NCI-H2171 (cell line): Measurements from ENCODE around the gene RNGTT.
"Not testable (repeated sequence)": the region's sequence is repeated elsewhere in the genome, so short reads cannot be mapped to it uniquely, and the experiment has no call there.

Source experiments
- DNase-seq: peaks from one replicate; lab custom pipeline; 2025; lab: John Stamatoyannopoulos, UW

RNGTT gene

DNA sequence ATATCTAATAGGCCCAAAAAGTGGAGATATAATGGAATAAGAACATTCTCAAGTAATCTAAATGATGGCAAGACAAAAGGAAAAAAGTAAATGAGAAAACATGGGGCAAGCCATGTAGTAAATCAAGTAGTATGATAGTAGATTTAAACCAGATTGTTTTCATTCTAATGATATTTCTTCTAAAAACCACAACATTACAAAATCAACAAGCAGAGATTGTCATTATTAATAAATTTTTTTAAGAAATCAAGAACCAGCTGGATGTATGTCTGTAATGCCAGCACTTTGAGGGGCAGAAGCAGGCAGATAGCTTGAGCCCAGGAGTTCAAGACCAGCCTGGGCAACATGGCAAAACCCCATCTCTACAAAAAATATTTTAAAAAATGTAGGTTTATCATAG, 155.0 kb downstream of the RNGTT start:
- no peak for DNase-seq

- DNase-seq: no peak
Observed at GRCh38 chr6:88807622-88808021, 155.8 kb downstream of the RNGTT start.

- DNase-seq: no peak
Observed at GRCh38 chr6:88806728-88807127, 156.7 kb downstream of the RNGTT start.

- DNase-seq: no peak
Observed at GRCh38 chr6:88804701-88805100, 158.7 kb downstream of the RNGTT start.

DNA sequence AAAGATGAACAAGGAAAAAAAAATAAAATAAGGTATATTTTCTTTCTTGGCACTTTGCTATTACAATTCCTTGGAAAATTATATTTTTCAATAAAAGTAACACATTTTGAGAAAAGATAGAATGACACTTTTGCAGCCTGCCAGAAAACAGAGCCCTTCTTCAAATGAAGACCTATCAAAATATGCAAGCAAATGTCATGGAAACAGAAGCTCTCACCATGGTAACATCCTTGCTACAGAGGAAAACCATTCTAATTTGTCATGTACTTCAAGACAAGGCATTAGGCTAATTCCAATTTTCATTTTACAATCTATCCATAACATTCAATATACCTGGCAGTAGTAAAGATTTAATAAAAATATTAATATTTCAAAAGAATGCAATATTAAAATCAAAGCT, 177.9 kb downstream of the RNGTT start:
- DNase-seq: no peak

DNA sequence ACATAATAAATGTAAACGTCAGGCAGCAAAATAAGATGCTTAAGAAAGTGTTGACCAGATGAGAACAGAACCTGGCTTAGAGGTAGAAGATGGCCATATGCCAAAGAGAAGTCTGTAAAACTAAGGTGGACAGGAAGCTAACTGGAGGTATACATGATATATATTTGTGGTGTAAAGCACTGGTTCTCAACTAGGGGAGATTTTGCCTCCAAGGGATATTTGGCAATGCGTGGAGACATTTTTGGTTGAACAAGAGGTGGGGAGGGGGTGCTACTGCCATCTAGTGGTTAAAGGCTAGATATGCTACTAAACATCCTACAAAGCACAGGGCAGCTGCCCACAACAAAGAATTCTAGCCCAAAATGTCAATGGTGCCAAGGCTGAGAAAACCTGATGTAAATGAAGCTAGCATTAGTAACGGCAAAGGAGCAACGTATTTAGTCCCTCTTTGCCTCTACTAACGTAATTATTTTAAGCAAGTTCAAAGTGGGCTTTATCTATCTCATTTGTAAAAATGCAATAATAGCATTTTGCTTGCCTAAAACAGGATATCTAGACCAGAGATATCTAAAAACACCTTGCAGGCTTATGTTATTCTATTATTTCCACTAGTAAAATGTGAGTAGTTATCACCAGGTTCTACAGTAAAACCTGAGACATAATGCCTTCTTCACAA, 182.6 kb downstream of the RNGTT start:
- peak; percentile 63 for DNase-seq

DNA sequence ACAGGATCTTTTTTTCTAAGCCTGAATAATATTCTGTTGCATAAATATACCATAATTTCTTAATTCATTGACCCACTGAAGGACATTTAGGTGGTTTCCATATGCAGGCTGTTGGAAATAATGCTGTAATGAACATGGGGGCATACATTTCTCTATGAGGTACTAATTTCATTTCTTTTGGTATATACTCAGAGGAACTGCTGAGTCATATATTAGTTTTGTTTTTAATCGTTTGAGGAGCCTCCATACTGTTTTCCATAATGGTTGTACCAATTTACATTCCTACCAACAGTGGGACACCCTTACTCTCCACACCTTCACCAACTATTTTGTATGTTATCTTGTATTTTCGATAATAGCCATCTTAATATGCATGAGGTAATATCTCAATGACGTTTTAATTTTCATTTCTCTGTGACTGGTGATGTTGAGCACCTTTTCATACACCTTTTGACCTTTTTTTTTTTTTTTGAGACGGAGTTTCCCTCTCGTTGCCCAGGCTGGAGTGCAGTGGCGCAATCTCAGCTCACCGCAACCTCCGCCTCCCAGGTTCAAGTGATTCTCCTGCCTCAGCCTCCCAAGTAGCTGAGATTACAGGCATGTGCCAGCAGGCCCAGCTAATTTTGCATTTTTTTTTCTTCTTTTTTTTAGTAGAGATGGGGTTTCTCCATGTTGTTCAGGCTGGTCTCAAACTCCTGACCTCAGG, 187.4 kb downstream of the RNGTT start:
- no peak for DNase-seq

GRCh38 chr6:88768114-88768513, 195.3 kb downstream of the RNGTT start:
- DNase-seq: not testable (repeated sequence)

- DNase-seq: no peak
Observed at GRCh38 chr6:88764081-88764480, 199.3 kb downstream of the RNGTT start.

DNA sequence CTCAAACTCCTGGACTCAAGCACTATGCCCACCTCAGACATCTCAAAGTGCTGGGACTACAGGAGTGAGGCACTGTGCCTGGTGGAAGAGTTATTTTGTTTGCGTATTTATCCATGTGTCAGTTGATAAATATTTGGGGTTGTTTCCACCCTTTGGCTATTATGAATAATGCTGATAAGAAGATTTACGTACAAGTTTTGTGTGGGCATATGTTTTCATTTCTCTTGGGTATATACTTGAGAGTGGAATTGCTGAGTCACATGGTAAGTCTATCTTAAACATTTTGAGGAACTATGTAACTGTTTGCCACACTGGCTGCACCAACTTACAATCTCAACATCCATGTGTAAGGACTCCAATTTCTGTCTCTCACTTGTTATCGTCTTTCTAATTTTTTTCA, 200.3 kb downstream of the RNGTT start:
- no peak for DNase-seq

DNA sequence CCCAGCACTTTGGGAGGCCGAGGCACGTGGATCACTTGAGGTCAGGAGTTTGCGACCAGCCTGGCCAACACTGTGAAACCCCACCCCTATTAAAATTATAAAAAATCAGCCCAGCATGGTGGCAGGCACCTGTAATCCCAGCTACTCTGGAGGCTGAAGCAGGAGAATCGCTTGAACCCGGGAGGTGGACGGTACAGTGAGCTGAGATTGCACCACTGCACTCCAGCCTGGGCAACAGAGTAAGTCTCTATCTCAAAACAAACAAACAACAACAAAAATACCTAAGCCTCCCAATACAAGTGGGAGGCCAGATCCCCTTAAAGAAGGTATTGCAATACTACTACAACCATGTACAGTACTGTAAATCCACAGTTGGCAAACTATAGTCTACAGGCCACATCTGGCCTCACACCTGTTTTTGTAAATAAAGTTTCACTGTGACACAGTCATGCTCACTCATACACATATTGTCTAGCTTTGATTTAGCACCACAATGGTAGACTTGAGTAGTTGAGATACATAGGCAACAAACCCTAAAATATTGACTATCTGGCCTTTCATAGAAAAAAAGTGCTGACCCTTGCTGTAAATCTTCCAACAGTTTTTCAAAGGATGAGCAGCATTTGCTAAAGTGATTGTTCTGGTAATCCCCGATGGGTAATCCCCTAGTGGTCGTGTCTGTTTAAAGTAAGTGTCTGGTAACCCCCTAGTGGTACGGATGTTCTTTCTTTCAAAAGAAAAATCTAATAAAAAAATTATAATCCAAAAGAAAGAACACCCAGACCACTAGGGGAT, 202.0 kb downstream of the RNGTT start:
- no peak for DNase-seq

DNA sequence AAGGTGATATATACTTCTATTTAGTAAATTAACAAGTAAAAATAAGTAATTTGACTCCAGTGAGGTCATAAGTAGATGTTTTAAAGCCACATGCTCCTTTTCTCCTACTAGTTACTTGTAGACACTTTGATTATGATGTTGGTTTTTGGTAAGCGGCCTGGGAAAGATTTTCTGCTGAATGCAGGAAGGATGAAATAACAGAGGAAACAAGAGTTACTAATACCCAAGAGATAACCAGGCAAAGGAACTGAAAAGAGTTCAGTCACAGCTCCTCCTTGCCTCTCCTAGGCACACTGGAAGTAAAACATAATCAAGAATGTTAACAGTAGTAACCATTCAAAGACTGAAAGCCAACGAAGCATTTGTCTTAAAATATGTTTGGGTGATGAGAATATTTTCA, 203.3 kb downstream of the RNGTT start:
- DNase-seq: no peak

GRCh38 chr6:88750936-88751335, 212.5 kb downstream of the RNGTT start:
- DNase-seq: no peak

GRCh38 chr6:88749849-88750248, 213.6 kb downstream of the RNGTT start:
- no peak for DNase-seq

GRCh38 chr6:88748141-88748540, 215.3 kb downstream of the RNGTT start:
- DNase-seq: no peak

- no peak for DNase-seq
Observed at GRCh38 chr6:88741939-88742338, 221.5 kb downstream of the RNGTT start.

- no peak for DNase-seq
Observed at GRCh38 chr6:88741071-88741470, 222.3 kb downstream of the RNGTT start.

- DNase-seq: no peak
Observed at GRCh38 chr6:88734544-88734943, 228.9 kb downstream of the RNGTT start.

DNA sequence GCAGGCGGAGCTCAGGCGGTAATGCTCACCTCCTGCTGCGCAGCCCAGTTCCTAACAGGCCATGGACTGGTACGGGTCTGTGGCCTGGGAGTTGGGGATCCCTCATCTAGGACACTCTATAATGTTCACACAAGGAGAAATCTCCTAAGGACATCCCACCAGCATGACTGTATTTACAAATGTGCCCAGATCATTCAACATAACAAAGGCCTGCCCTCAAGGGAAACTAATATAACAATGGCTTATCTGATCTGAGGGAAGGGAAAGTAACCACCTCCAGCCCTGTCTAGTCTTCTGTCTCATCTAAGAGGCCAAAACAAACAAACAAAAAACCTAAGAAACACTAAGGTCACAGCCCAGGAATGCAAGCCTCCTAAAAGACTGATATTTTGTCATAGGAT, 232.8 kb downstream of the RNGTT start:
- no peak for DNase-seq

DNA sequence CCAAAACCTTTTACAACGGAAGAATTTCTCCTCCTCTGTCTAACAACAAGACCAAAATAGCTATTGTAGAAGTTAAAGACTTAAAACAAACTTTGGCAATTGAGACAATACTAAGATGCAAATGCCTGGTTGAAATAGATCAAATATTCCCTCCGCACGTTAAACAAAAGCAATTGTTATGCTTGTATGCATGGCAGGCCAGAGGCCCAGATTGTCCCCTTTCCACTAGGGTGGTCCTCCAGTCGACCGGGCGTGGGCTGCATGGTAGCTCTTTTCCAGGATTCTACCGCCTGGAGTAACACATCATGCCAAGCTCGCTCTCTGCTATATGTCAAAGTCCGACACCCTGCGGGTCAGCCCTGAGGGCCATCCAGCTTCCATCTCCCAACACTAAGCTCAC, 234.7 kb downstream of the RNGTT start:
- DNase-seq: no peak

GRCh38 chr6:88726409-88726808, 237.0 kb downstream of the RNGTT start:
- DNase-seq: not testable (repeated sequence)

- DNase-seq: no peak
Observed at GRCh38 chr6:88725111-88725975, 238.1 kb downstream of the RNGTT start.
